ENCODE data around the gene SLC12A7.
"Not testable (repeated sequence)": the region's sequence is repeated elsewhere in the genome, so short reads cannot be mapped to it uniquely, and the experiment has no call there.

SLC12A7 gene

DNA sequence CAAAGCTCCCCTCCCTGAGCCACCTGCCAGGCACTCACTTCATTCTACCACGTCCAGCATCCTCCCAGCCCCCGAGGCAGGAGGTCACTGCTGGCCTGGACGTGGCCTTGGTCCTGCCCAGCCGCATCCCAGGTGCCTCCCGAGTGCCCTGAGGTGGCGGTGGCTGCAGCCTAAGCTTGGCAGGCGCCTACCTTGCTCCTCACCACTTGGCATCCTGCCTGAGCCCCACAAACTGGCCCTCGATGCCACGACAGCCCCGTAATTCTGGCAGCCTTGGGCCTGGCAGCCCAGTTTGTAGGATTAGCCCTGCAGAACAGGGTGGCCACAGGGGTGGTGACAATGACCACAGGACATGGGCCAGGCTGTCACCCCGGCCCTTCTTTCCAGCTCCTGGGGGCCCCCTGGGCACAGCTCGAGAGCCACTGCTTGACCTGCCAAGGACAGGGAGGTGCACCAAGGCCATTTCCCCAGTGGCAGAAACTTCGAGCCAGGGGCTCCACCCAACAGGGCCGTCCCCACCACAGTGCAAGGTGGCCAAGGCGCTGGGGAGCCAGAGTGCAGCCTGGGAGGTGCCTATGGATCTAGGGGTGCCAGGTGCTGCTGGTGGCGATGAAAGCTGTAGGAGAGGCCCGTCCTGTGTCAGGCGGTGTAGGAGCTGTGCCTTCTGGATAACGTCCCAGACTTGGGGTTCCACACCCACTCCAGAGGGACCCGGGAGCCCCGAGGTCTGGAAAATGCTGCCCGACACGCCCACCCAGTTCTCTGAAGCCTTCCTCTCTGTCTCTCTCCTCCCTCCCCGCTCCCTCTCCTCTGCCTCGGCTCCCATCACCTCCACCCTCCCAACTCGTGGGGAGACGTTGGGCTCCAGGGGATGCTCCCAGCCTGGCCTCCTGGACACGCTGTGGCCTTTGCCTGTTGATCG is 84.9 kb downstream of the SLC12A7 start:
- no peak overlapping the region for H3K27ac ChIP-seq
- TF ChIP-seq, protein P1, sequence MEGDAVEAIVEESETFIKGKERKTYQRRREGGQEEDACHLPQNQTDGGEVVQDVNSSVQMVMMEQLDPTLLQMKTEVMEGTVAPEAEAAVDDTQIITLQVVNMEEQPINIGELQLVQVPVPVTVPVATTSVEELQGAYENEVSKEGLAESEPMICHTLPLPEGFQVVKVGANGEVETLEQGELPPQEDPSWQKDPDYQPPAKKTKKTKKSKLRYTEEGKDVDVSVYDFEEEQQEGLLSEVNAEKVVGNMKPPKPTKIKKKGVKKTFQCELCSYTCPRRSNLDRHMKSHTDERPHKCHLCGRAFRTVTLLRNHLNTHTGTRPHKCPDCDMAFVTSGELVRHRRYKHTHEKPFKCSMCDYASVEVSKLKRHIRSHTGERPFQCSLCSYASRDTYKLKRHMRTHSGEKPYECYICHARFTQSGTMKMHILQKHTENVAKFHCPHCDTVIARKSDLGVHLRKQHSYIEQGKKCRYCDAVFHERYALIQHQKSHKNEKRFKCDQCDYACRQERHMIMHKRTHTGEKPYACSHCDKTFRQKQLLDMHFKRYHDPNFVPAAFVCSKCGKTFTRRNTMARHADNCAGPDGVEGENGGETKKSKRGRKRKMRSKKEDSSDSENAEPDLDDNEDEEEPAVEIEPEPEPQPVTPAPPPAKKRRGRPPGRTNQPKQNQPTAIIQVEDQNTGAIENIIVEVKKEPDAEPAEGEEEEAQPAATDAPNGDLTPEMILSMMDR (IDR thresholded peaks at IDR 0.05) = no peak
- no peaks in the 10 kb centered on the region for H3K36me3 ChIP-seq
- H3K27me3 ChIP-seq = no peaks in the 10 kb centered on the region
- H3K9me3 ChIP-seq = no peaks in the 10 kb centered on the region
- H3K4me3 ChIP-seq (ENCODE audit: low read depth in 1 of 2, low read length in 1 of 2) = no peak overlapping the region
- H3K4me1 ChIP-seq (ENCODE audit: control insufficient read depth in 1 of 2, insufficient read depth in 1 of 2, low read depth in 1 of 2, low read length in 1 of 2) = no peaks in the 10 kb centered on the region

DNA sequence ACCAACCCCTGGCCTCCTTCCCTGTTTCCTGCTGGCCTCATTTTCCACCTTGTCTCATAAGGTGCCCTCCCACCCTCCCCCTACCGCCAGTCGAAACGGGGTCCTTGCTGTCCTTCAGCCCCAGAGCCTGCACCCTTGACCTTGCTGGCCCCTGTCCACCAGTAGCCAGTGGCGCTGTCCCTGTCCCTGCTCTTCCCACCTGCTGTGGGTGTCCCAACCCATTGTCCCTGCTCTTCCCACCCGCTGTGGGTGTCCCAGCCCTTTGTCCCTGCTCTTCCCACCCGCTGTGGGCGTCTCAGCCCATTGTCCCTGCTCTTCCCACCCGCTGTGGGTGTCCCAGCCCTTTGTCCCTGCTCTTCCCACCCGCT is 89.9 kb downstream of the SLC12A7 start:
- H3K9me3 ChIP-seq; H3K4me1 ChIP-seq (ENCODE audit: control insufficient read depth in 1 of 2, insufficient read depth in 1 of 2, low read depth in 1 of 2, low read length in 1 of 2); H3K27ac ChIP-seq; H3K27me3 ChIP-seq; H3K36me3 ChIP-seq; H3K4me3 ChIP-seq (ENCODE audit: low read depth in 1 of 2, low read length in 1 of 2): not testable (repeated sequence)

DNA sequence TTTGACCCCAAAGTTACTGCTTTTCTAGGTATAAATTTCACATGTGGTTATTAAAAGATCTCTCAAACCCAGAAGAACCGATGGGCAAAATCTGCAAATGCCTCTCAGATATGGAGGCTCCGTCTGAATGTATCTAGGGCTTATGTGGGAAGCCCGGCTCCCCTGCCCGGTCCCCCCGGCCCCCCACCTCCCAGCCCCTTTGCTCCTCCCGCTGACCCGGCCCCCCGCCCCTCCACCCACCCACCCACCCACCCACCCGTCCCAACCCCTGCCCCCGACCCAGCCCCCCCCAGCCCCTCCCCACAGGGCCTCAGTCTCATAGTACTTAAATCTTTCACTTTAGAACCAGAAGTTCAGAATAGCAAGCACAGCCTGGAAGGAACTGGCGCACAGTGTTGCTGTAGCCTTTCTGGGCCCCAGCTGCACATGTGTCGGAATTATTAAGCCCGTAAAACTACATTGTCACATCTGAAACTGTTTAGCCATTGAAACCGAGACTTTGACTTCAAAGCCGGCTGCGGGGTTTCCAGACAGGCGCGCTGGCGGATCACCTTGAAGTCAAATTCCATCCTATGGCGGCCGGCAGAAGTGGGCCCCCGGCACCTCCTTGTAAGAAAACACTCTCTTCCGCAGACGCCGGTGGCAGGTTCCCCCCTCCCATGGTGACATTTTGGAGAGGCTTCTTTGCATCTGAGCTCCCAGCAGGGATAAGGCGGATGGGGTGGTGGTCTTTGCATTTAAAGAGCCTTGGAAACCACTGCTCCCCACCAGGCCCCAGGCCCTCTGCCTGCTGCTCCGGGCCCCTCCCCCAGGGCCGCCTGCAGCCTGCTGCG is 90.5 kb downstream of the SLC12A7 start:
- Histone ChIP-seq H3K36me3 (no peaks in the 10 kb centered on the region), H3K4me3 (ENCODE audit: low read depth in 1 of 2, low read length in 1 of 2) (no peak overlapping the region), H3K9me3 (no peaks in the 10 kb centered on the region), H3K27ac (no peak overlapping the region), H3K27me3 (no peaks in the 10 kb centered on the region), H3K4me1 (ENCODE audit: control insufficient read depth in 1 of 2, insufficient read depth in 1 of 2, low read depth in 1 of 2, low read length in 1 of 2) (no peaks in the 10 kb centered on the region)
- TF ChIP-seq, protein P1 (IDR thresholded peaks at IDR 0.05) = no peak

DNA sequence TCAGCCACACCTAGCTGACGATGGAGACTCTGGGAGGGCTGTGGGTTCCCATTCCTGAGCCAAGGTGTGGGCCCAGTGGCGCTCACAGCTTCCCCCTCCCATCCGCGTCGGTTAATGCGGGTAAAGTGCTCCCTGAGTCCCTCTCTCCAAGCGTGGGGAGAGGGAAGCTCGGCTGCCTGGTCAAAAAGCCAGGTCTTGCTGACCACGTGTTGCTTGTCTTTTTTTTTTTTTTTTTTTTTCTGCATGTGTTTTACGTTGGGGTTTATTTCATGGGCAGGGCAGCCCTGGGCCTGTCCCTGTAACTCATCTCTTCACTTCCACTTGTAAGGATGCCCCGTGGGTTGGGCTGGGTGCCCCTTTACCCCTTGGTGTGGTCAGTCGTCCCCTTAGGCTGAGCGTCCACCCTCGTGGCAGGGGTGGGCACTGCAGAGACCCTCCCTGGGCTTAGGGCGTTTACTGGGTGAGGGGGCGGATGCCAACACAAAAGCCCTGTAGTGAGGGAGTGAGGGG is 91.4 kb downstream of the SLC12A7 start:
- TF ChIP-seq, protein P1 (IDR thresholded peaks at IDR 0.05) = no peak
- no peaks in the 10 kb centered on the region for H3K27me3 ChIP-seq
- H3K4me1 ChIP-seq (ENCODE audit: control insufficient read depth in 1 of 2, insufficient read depth in 1 of 2, low read depth in 1 of 2, low read length in 1 of 2) = no peaks in the 10 kb centered on the region
- no peaks in the 10 kb centered on the region for H3K36me3 ChIP-seq
- no peak overlapping the region for H3K4me3 ChIP-seq (ENCODE audit: low read depth in 1 of 2, low read length in 1 of 2)
- H3K27ac ChIP-seq = no peak overlapping the region
- H3K9me3 ChIP-seq = no peaks in the 10 kb centered on the region

DNA sequence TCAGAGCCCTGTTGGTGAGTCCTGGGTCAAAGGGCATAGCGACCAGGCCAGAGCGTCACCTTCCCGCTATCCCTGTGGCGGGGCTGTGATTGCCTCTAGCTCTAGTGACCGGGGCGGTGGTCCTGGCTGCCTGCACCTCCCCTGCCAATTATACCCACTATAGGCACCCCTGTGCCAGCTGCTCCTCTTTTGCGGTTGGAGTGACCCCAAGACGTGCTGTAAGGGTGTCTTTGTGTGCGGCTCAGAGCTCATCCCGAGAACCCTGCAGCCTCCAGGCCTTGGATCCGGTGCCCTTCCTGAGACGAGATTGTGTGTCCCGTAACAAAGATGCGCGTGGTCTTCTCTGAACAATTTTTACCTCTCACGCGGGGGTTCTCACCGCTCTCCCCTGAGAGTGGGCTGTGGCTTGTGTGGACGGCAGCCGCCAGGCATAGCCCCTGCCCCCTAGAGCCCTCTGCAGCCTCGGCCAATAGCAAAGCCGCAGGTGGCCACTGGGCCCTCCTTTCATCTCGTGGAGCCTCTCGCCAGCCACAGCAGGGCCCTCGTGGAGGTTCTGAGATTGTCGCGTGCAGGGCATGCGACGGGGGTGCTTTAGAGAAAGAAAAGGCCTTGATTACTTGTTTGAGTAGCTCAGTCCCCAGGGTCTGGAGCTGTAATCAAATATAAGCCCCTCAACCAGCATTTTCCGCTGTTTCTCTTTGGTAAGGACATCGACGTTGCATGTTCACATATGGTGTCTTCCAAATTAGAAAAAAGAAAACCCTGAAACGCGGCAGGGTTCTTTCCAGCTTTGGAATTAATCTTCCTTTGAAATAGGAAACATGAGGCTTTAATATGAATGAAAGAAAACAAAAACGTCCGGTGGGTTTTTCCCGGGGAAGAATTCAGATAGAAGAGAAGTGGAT is 92.6 kb downstream of the SLC12A7 start:
- H3K36me3 ChIP-seq = no peaks in the 10 kb centered on the region
- no peaks in the 10 kb centered on the region for H3K9me3 ChIP-seq
- no peak overlapping the region for H3K4me3 ChIP-seq (ENCODE audit: low read depth in 1 of 2, low read length in 1 of 2)
- no peaks in the 10 kb centered on the region for H3K4me1 ChIP-seq (ENCODE audit: control insufficient read depth in 1 of 2, insufficient read depth in 1 of 2, low read depth in 1 of 2, low read length in 1 of 2)
- H3K27ac ChIP-seq = no peak overlapping the region
- H3K27me3 ChIP-seq = no peaks in the 10 kb centered on the region
- TF ChIP-seq, protein P1 (IDR thresholded peaks at IDR 0.05) = no peak
